ENCODE measurements around the gene SSTR4. TPM values are rescaled to one million over a fixed set of nuclear protein-coding genes. Genes with fewer than 3 reads are reported as not detected.
A peak's percentile ranks its signal among the peaks of the same experiment; 100 is the strongest.

SSTR4 gene
- total and polyA plus RNA-seq, 9 donors, result 0.12 to 0.17 TPM; not detected in 7

DNA sequence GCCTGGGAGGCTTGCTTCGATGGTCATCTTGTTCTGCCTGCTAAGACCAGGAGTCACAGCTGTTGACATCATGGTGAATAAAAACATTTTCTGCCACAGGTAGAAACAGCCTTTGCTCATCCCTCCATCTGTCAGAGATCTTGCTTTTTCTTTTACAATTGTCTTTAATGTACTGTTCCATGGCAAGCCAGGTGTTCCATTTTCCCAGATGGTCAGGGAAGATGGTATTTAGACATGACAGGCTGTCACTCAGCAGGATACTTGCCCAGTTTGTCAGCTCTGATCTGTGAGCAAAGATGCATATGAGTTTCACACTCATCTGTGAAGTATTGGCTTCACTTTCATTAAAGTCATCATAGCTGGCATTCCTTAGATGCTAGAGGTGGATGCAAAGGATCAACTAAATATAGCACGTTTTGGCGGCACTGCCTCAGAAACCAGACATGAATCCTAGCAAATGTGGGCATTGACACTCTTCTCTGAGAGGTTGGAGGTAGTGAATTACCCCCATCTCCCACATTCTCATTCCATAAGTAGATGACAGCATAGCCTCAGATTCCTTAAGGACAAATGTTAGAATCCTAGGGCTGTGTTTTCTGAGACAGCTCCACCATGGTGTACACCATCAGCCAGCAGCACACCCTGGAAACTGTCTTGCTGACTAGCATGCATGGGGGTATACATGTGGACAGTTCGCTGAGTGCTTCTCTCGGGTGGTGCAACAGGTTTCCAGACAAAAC lies 4.2 kb downstream of the SSTR4 start:
- Histone ChIP-seq H3K9me3 (replicated peaks; ENCODE audit: control insufficient read depth, low read depth, low read length) (no peaks in the 10 kb centered on the region), H3K36me3 (ENCODE audit: control insufficient read depth, insufficient read depth, low read length) (no peaks in the 10 kb centered on the region), H3K4me3 (ENCODE audit: low read length) (no peak overlapping the region), H3K4me1 (ENCODE audit: control insufficient read depth, insufficient read depth, low read length) (no peaks in the 10 kb centered on the region), H3K27me3 (ENCODE audit: control insufficient read depth, insufficient read depth, low read length) (peaks cover 52% of the 10 kb centered on the region), H3K27ac (ENCODE audit: low read length) (no peak overlapping the region)
- DNase-seq, result no peak
- 91% methylated on average over 3 of the region's 5 CpGs for WGBS (ENCODE audit: insufficient coverage)

DNA sequence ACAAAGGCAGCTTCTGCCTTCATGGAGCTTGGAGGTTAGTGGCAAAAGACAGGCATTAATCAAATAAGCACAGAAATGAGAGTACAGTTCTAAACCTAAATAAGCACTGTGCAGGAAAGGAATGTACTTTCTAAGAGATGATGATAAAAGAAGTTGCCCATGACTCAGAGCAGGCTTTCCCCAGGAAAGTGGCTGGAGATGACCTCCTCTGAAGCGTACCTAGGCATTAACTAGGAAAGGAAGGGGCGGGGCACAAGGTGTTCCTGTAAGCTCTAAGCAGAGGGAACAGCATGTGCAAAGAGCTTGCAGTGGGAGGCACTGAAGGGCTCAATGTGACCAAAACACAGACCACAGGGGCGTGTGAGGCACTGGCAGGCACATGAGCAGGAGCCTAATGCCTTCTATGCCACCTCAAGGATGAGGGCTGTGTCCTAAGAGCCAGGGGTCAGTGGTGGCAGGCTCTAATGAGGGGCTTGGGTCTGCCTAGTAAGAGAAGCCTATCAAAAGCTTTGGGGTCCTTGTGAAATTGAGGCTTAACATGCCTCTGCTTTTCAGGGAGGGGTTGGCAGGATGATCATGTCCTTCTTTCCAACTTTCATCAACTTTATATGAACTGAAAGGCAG lies 4.9 kb downstream of the SSTR4 start:
- H3K4me1 ChIP-seq (ENCODE audit: control insufficient read depth, insufficient read depth, low read length), result peaks cover 4% of the 10 kb centered on the region
- no peak overlapping the region for H3K4me3 ChIP-seq (ENCODE audit: low read length)
- H3K36me3 ChIP-seq (ENCODE audit: control insufficient read depth, insufficient read depth, low read length), result no peaks in the 10 kb centered on the region
- DNase-seq, result no peak
- no peaks in the 10 kb centered on the region for H3K9me3 ChIP-seq (replicated peaks; ENCODE audit: control insufficient read depth, low read depth, low read length)
- WGBS (ENCODE audit: insufficient coverage), result 73% methylated on average over 3 of the region's 3 CpGs
- peaks cover 45% of the 10 kb centered on the region for H3K27me3 ChIP-seq (ENCODE audit: control insufficient read depth, insufficient read depth, low read length)
- H3K27ac ChIP-seq (ENCODE audit: low read length), result no peak overlapping the region

DNA sequence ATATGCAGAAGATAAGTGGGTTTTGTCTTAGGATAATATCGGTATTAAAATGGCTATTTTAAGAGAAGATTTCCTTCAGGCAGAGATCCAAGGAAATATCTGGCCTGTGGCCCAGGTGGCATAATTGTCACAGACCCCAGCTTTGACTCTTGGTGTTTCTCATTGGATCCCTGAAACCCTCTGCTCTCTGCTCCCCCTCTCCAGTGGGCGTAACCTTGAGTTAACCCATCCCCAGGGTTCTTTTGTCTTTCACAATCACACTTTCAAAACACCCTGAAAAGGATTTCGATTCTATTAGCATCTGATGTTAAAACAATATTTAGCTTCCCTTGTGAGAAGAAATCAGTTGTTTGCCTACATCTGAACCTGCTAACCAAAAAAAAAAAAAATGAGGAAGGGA lies 7.2 kb downstream of the SSTR4 start:
- Histone ChIP-seq H3K36me3 (ENCODE audit: control insufficient read depth, insufficient read depth, low read length) (no peaks in the 10 kb centered on the region), H3K9me3 (replicated peaks; ENCODE audit: control insufficient read depth, low read depth, low read length) (no peaks in the 10 kb centered on the region), H3K27ac (ENCODE audit: low read length) (no peak overlapping the region), H3K27me3 (ENCODE audit: control insufficient read depth, insufficient read depth, low read length) (peaks cover 34% of the 10 kb centered on the region), H3K4me3 (ENCODE audit: low read length) (no peak overlapping the region), H3K4me1 (ENCODE audit: control insufficient read depth, insufficient read depth, low read length) (peaks cover 13% of the 10 kb centered on the region)
- WGBS (ENCODE audit: insufficient coverage), result 100% methylated on average over 1 of the region's 3 CpGs
- no peak for DNase-seq

DNA sequence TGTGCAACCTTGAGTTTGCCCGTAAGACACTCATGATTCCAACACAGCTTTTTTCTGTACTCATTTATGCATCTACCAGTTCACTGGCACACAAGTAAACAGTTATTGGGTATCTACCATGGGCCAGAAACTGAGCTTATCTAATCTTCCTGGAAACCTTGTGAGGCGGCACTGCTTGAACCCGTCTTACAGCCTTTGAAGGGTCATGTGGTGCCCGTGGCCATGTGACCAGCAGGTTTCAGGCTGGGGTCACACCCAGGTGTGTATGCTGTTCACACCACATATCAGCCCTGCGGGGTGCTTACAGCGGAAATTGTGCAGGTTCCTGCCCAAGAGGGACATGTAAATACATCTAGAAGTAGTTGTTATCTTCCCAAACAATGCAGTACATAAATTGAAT lies 8.3 kb downstream of the SSTR4 start:
- no peak for DNase-seq
- Histone ChIP-seq H3K4me1 (ENCODE audit: control insufficient read depth, insufficient read depth, low read length) (peaks cover 24% of the 10 kb centered on the region), H3K36me3 (ENCODE audit: control insufficient read depth, insufficient read depth, low read length) (no peaks in the 10 kb centered on the region), H3K27ac (ENCODE audit: low read length) (no peak overlapping the region), H3K4me3 (ENCODE audit: low read length) (no peak overlapping the region), H3K27me3 (ENCODE audit: control insufficient read depth, insufficient read depth, low read length) (peaks cover 41% of the 10 kb centered on the region), H3K9me3 (replicated peaks; ENCODE audit: control insufficient read depth, low read depth, low read length) (no peaks in the 10 kb centered on the region)
- WGBS (ENCODE audit: insufficient coverage), result 73% methylated on average over 6 of the region's 6 CpGs

DNA sequence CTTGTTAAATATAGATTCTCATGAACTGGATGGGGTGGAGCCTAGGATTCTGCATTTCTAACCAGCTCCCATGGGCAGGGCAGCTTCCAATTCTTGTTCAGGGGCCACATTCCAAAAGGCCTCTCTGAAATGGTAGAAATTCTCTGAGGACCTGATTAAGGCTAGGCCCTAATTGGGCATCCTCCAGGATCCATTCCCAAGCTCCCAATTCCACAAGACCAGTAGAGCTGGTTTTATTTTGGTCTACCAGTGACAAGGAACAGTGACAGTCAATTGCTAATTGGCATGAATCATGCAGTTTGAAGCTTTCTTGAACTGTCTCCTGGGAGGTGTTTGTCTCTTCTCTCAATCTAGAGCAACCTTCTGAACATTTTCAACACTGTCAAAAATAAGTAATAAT lies 11.3 kb downstream of the SSTR4 start:
- Histone ChIP-seq H3K4me1 (ENCODE audit: control insufficient read depth, insufficient read depth, low read length) (peaks cover 49% of the 10 kb centered on the region), H3K36me3 (ENCODE audit: control insufficient read depth, insufficient read depth, low read length) (no peaks in the 10 kb centered on the region), H3K27ac (ENCODE audit: low read length) (no peak overlapping the region), H3K4me3 (ENCODE audit: low read length) (no peak overlapping the region), H3K27me3 (ENCODE audit: control insufficient read depth, insufficient read depth, low read length) (peaks cover 50% of the 10 kb centered on the region), H3K9me3 (replicated peaks; ENCODE audit: control insufficient read depth, low read depth, low read length) (no peaks in the 10 kb centered on the region)
- DNase-seq, result no peak

DNA sequence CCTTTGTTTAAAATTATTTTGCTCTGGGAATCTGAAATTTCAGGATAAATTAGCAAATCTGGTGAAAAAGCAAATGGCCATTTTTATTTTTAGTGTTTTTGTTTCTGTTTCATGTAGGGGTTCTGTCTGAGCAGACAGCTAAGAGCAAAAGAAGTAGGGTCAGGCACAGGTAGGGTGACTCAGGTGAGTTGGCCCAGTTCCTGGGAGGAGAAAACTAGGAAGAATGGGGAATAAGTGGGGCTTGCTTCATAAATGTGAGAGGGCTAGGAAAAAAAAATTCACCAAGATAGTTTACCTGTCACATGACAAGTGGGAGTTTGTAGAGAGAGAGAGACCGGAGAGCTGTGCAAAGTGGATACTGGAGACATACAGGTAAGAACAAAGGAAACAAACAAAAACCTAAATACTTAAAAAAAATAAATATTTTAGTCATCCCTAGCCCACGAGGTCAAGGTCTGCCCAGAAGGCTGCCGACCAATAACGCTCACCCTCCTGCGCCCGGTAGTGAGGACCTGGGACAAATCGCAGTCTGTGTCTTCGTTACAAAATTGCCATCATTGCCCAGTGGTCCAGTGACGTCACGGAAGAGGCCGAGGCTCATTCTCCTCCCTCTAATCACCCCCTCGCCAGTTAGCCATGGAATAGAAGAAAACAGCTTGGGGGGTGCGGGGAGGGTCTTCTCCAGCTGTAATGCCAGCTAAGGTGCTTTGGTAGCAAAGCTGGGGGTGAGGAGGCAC lies 12.1 kb downstream of the SSTR4 start:
- Histone ChIP-seq H3K4me1 (ENCODE audit: control insufficient read depth, insufficient read depth, low read length) (peaks cover 51% of the 10 kb centered on the region), H3K9me3 (replicated peaks; ENCODE audit: control insufficient read depth, low read depth, low read length) (no peaks in the 10 kb centered on the region), H3K27me3 (ENCODE audit: control insufficient read depth, insufficient read depth, low read length) (peaks cover 48% of the 10 kb centered on the region), H3K27ac (ENCODE audit: low read length) (no peak overlapping the region), H3K4me3 (ENCODE audit: low read length) (peak overlapping the region; percentile 51), H3K36me3 (ENCODE audit: control insufficient read depth, insufficient read depth, low read length) (no peaks in the 10 kb centered on the region)
- 79% methylated on average over 5 of the region's 13 CpGs for WGBS (ENCODE audit: insufficient coverage)
- no peak for DNase-seq

DNA sequence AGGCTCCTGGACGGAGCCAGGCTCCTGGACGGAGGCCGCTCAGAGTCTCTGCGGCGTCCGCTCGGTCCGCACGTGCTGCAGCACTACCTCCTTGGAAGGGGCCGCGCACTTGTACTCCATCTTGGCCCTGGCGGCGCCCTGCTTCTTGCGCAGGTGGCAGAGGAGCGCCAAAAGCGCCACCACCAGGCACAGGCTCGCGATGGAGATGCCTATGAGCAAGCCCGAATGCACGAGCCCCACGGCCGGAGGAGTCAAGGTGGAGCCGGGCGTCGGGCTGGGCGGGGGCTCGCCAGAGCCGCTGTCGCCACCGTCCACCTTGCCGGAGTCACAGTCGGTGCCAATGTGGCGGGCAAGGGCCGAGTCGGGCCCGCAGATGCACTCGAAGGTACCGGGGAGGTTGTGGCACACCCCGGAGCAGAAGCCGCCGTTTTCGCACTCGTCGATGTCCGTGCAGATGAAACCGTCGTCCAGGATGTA lies 12.7 kb downstream of the SSTR4 start:
- peaks cover 49% of the 10 kb centered on the region for H3K27me3 ChIP-seq (ENCODE audit: control insufficient read depth, insufficient read depth, low read length)
- H3K27ac ChIP-seq (ENCODE audit: low read length), result no peak overlapping the region
- H3K9me3 ChIP-seq (replicated peaks; ENCODE audit: control insufficient read depth, low read depth, low read length), result no peaks in the 10 kb centered on the region
- H3K4me1 ChIP-seq (ENCODE audit: control insufficient read depth, insufficient read depth, low read length), result peaks cover 51% of the 10 kb centered on the region
- H3K4me3 ChIP-seq (ENCODE audit: low read length), result peak overlapping the region; percentile 51
- 12% methylated on average over 47 of the region's 47 CpGs for WGBS (ENCODE audit: insufficient coverage)
- H3K36me3 ChIP-seq (ENCODE audit: control insufficient read depth, insufficient read depth, low read length), result no peaks in the 10 kb centered on the region
- no peak for DNase-seq

DNA sequence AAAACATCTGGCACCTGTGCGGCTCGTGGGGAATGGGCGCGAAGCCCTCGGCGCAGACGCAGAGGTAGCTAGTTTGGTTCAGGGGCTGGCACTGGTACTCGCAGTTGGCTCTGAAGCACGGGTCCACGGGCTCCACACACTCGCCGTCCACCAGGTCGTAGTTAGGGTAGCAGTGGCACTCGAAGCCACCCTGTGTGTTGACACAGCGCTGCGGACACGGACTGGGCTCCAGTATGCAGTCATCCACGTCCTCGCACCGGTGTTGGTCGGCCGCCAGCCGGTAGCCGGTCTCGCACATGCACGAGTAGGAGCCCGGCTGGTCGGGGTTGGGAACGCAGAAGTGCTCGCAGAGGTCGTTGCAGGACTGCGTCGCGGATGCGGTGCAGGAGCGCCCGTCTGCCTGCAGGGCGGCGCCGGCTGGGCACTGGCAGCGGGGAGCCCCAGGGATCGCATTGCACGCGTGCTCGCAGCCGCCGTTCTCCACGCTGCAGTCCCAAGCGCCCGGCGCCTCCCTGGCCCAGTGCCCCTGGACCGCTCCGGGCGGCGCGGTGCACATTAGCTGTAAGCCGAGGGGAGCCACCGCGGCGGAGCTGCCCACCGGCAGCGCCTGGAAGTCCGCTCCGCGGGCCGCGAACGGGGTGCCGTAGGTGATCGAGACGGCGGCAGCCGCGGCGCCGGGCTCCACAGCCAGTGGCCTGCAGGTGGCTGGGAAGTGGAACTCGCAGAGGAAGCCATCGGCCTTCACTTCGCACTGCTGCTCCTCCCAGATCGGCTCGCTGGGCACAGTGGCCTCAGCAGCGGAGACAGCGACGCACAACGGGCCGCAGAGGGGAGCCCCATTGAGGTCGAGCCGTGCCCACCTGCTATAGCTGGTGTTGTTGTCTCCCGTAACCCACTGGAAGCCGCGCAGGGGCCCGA lies 13.4 kb downstream of the SSTR4 start:
- Histone ChIP-seq H3K4me3 (ENCODE audit: low read length) (peak overlapping the region; percentile 51), H3K27me3 (ENCODE audit: control insufficient read depth, insufficient read depth, low read length) (peaks cover 50% of the 10 kb centered on the region), H3K9me3 (replicated peaks; ENCODE audit: control insufficient read depth, low read depth, low read length) (no peaks in the 10 kb centered on the region), H3K36me3 (ENCODE audit: control insufficient read depth, insufficient read depth, low read length) (no peaks in the 10 kb centered on the region), H3K27ac (ENCODE audit: low read length) (peak overlapping the region; percentile 69), H3K4me1 (ENCODE audit: control insufficient read depth, insufficient read depth, low read length) (peaks cover 51% of the 10 kb centered on the region)
- peak; percentile 56 for DNase-seq
- WGBS (ENCODE audit: insufficient coverage), result 3% methylated on average over 92 of the region's 92 CpGs

DNA sequence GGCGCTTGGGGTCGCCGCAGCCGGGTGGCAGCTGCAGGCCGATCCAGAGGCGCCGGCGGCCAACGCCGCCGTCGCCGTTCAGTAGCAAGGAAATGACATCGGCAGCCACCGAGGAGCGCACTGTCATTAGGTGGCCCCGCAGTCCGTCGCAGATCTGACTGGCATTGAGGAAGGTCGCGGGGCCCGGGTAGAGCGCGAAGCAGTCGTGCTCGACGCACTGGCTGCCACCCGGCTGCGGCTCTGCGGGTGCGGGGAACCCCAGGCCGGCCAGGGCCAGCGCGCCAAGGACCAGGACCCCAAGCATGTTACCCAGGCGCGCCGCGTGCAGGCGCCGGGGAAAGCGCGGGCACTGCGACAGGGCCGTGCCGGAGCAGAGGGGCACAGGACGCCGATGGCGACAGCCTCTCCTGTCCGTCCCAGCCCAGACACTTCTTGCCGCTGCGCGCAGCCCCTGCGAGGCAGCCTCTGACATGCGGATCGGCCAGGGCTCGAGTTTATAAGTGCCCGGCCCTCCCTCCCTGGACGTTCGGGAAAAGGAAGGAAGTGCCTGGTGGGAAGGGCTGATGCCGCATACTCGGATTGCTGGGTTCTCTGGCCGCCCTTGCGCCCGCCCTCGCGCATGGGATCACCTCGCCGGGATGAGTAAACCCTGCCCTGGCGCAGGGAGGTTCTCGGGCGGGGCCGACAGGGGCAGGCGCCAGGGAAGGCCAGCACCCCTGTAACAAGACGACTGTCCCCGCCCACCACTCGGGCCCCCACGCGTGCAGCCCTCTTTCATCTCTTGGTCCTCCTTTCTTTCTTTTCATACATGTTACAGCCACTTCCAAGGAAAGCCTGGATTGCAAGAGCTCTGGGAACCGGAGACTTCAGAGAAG lies 14.3 kb downstream of the SSTR4 start, which contains the start of gene THBD:
Gene THBD, minus strand, starts transcription at position 472 of the 875 bp plus-strand sequence. Its CDS starts 168 bp downstream, at position 304.
- Histone ChIP-seq H3K4me1 (ENCODE audit: control insufficient read depth, insufficient read depth, low read length) (peaks cover 51% of the 10 kb centered on the region), H3K27ac (ENCODE audit: low read length) (peak within 1 kb of the TSS; percentile 69), H3K36me3 (ENCODE audit: control insufficient read depth, insufficient read depth, low read length) (no peaks in the 10 kb centered on the region), H3K9me3 (replicated peaks; ENCODE audit: control insufficient read depth, low read depth, low read length) (no peaks in the 10 kb centered on the region), H3K27me3 (ENCODE audit: control insufficient read depth, insufficient read depth, low read length) (peaks cover 50% of the 10 kb centered on the region), H3K4me3 (ENCODE audit: low read length) (peak within 1 kb of the TSS; percentile 51)
- DNase-seq, result peak; percentile 75
- WGBS (ENCODE audit: insufficient coverage), result under 1% methylated on average over 73 of the region's 79 CpGs

All from muscle of leg (tissue), 11 donors.